HEK293 (cell line): ENCODE results near the gene ERLEC1.

Source experiments
- CTCF ChIA-PET: fragments of 350-600 bp; formaldehyde crosslinking; extraction: SDS; loops from one replicate; lab custom pipeline; 2021; ENCODE audit warnings: antibody characterized with exemption; lab: Yijun Ruan, JAX
- POLR2A ChIA-PET: fragments of 300-600 bp; formaldehyde crosslinking; extraction: SDS; loops from one replicate; lab custom pipeline; 2020; ENCODE audit warnings: antibody characterized with exemption, inconsistent platforms; lab: Yijun Ruan, JAX
- H3K27ac ChIP-seq: fragments of 200-500 bp; sonication (Bioruptor generic); 2 replicates; pipeline ENCODE4 v1.5.1; 2014; ENCODE audit warnings: low read depth, low read length, control low read depth, inconsistent platforms; ENCODE audit errors: extremely low read depth
- H3K36me3 ChIP-seq, 2 experiments: fragments of 200-500 bp in 1 of 2; sonication (Bioruptor generic) in 1 of 2; 1 replicate in 1 of 2; 2 replicates in 1 of 2; pipeline ENCODE4 v1.5.1; 2014 to 2017; ENCODE audit warnings: inconsistent platforms in 2 of 2, low read length in 2 of 2; ENCODE audit not compliant: control insufficient read depth in 2 of 2, insufficient read depth in 1 of 2
- H3K4me1 ChIP-seq: fragments of 200-500 bp; sonication (Bioruptor generic); 2 replicates; pipeline ENCODE4 v1.5.1; 2014; ENCODE audit warnings: mild to moderate bottlenecking, low read length, inconsistent platforms; ENCODE audit not compliant: control insufficient read depth, insufficient read depth
- H3K4me3 ChIP-seq: 2 replicates; pipeline ENCODE4 v1.5.1; 2011; ENCODE audit warnings: low read depth, mild to moderate bottlenecking, control low read depth, low read length, moderate library complexity
- H3K9me3 ChIP-seq: fragments of 200-500 bp; sonication (Bioruptor generic); 2 replicates; pipeline ENCODE4 v1.5.1; 2014; ENCODE audit warnings: low read depth, low read length, inconsistent platforms; ENCODE audit not compliant: control insufficient read depth, insufficient read depth
- CTCF ChIP-seq: fragments of 450-650 bp; formaldehyde crosslinking; IDR thresholded peaks from 2 replicates; pipeline ENCODE4 v1.5.1; 2016; ENCODE audit warnings: missing biosample characterization, missing genetic modification characterization
- ELK4 ChIP-seq: IDR thresholded peaks from 2 replicates; pipeline ENCODE4 v1.6.1; 2011; ENCODE audit warnings: mild to moderate bottlenecking, low read depth, low read length, borderline replicate concordance
- SCRT2 ChIP-seq: fragments of 450-650 bp; formaldehyde crosslinking; IDR thresholded peaks from 2 replicates; pipeline ENCODE4 v1.5.1; 2016; ENCODE audit warnings: missing biosample characterization, missing genetic modification characterization
- ZBTB20 ChIP-seq: fragments of 450-650 bp; formaldehyde crosslinking; IDR thresholded peaks from 2 replicates; pipeline ENCODE4 v1.5.1; 2016; ENCODE audit warnings: missing biosample characterization, missing genetic modification characterization
- ZBTB26 ChIP-seq: fragments of 450-650 bp; formaldehyde crosslinking; optimal IDR thresholded peaks from 2 replicates; pipeline ENCODE3; 2016; ENCODE audit warnings: missing biosample characterization, mild to moderate bottlenecking, missing genetic modification characterization
- ZBTB48 ChIP-seq: fragments of 450-650 bp; formaldehyde crosslinking; IDR thresholded peaks from 2 replicates; pipeline ENCODE4 v1.5.1; 2016; ENCODE audit warnings: missing biosample characterization, missing genetic modification characterization
- ZFP69B ChIP-seq: fragments of 450-650 bp; formaldehyde crosslinking; IDR thresholded peaks from 2 replicates; pipeline ENCODE4 v1.5.1; 2016; ENCODE audit warnings: missing biosample characterization, missing genetic modification characterization
- ZNF133 ChIP-seq: fragments of 450-650 bp; formaldehyde crosslinking; IDR thresholded peaks from 2 replicates; pipeline ENCODE4 v1.5.1; 2016; ENCODE audit warnings: missing biosample characterization, missing genetic modification characterization
- ZNF157 ChIP-seq: fragments of 450-650 bp; formaldehyde crosslinking; IDR thresholded peaks from 2 replicates; pipeline ENCODE4 v1.5.1; 2016; ENCODE audit warnings: missing biosample characterization, missing genetic modification characterization
- ZNF16 ChIP-seq: fragments of 450-650 bp; formaldehyde crosslinking; IDR thresholded peaks from 2 replicates; pipeline ENCODE4 v1.5.1; 2016; ENCODE audit warnings: low read depth, missing biosample characterization, missing genetic modification characterization
- ZNF2 ChIP-seq: fragments of 450-650 bp; formaldehyde crosslinking; IDR thresholded peaks from 2 replicates; pipeline ENCODE4 v1.5.1; 2016; ENCODE audit warnings: missing biosample characterization, missing genetic modification characterization
- ZNF24 ChIP-seq: fragments of 450-650 bp; formaldehyde crosslinking; IDR thresholded peaks from 2 replicates; pipeline ENCODE4 v1.5.1; 2016; ENCODE audit warnings: missing biosample characterization, missing genetic modification characterization
- ZNF366 ChIP-seq: fragments of 450-650 bp; formaldehyde crosslinking; conservative IDR thresholded peaks from 2 replicates; pipeline ENCODE4 v1.5.1; 2016; ENCODE audit warnings: missing biosample characterization, missing genetic modification characterization
- ZNF426 ChIP-seq: fragments of 450-650 bp; formaldehyde crosslinking; IDR thresholded peaks from 2 replicates; pipeline ENCODE4 v1.5.1; 2017; ENCODE audit warnings: missing biosample characterization, missing genetic modification characterization, mild to moderate bottlenecking, inconsistent platforms, moderate library complexity
- ZNF433 ChIP-seq: fragments of 450-650 bp; formaldehyde crosslinking; IDR thresholded peaks from 2 replicates; pipeline ENCODE4 v1.5.1; 2016; ENCODE audit warnings: missing biosample characterization, missing genetic modification characterization, low read depth
- ZNF600 ChIP-seq: fragments of 450-650 bp; formaldehyde crosslinking; IDR thresholded peaks from 2 replicates; pipeline ENCODE4 v1.5.1; 2016; ENCODE audit warnings: missing biosample characterization, missing genetic modification characterization
- ZNF626 ChIP-seq: fragments of 450-650 bp; sonication (Bioruptor Pico); formaldehyde crosslinking; IDR thresholded peaks from 2 replicates; pipeline ENCODE4 v1.5.1; 2018; ENCODE audit warnings: missing biosample characterization, missing genetic modification characterization, inconsistent platforms
- ZNF629 ChIP-seq: fragments of 450-650 bp; formaldehyde crosslinking; IDR thresholded peaks from 2 replicates; pipeline ENCODE4 v1.5.1; 2017; ENCODE audit warnings: missing biosample characterization, missing genetic modification characterization
- ZNF692 ChIP-seq: fragments of 450-650 bp; formaldehyde crosslinking; IDR thresholded peaks from 2 replicates; pipeline ENCODE4 v1.5.1; 2016; ENCODE audit warnings: missing biosample characterization, missing genetic modification characterization
- ZSCAN5A ChIP-seq: fragments of 450-650 bp; formaldehyde crosslinking; IDR thresholded peaks from 2 replicates; pipeline ENCODE4 v1.5.1; 2016; ENCODE audit warnings: missing biosample characterization, missing genetic modification characterization
- TF ChIP-seq, protein P1 (sequence below): fragments of 450-650 bp; formaldehyde crosslinking; IDR thresholded peaks from 2 replicates; pipeline ENCODE4 v1.5.1; 2016; ENCODE audit warnings: missing biosample characterization, missing genetic modification characterization

The ERLEC1 gene

DNA sequence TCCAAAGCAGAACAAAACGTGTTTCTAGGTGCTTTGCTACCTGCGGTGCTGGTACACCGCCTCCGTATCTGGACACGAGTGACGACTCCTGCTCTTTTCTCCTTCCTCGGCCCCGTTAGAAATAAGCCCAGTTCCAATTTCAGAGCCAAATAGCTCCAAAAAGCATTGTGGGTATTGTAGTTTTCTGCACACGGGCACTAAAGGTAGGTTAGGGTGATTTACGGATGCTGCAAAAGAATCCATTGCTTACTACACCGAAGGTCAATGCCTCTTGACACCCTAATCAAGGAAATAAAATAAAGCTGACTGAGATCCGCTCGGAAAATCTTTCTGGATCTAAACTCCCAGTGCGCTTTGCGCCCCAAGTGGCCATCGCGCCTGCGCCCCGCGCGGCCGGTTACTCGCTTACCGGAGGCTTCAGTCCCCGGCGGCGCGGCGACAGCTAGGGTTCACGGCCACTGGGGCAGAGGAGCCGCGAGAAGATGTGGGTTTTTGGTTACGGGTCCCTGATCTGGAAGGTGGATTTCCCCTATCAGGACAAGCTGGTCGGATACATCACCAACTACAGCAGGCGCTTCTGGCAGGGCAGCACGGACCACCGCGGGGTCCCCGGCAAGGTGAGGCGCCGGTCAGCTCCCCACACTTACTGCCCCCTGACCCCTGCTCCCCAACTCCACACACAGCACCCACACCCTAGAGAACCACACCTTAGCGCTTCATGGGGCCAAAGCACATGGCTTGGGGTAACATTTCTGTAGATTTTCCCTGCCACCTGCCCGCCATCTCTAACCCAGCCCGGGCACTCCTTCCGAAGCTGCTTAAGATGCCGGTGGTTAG lies 19.2 kb upstream of the ERLEC1 start, which contains the start of gene CHAC2 (continued):
- TF ChIP-seq CTCF (tag by site-specific recombination) = peak; percentile 85
- no peak for TF ChIP-seq ZNF133
- TF ChIP-seq ZBTB48 = peak; percentile 87
- TF ChIP-seq ZNF692 (tag by site-specific recombination) = 0 out of 2 replicates have a peak, but pooled peaks have one; percentile 17
- no peak for TF ChIP-seq ZNF626
- TF ChIP-seq ZSCAN5A (tag by site-specific recombination) = no peak
- peak; percentile 31; the same call in 1 of the 2 replicates for TF ChIP-seq ZNF600
- TF ChIP-seq ZNF629 (tag by site-specific recombination) = peak; percentile 19; the same call in 1 of the 2 replicates
- no peak for TF ChIP-seq ELK4

GRCh38 chr2:53768242-53768542 lies 18.7 kb upstream of the ERLEC1 start:
- POLR2A ChIA-PET = interaction anchor here (0.7 to 3.3 kb wide), 7 partner anchors 8 to 955 kb away, joined by 3 to 38 read pairs (median 4); partner anchors contain the start of genes ASB3 and ERLEC1
- Histone ChIP-seq H3K4me1 (0 out of 2 replicates have a peak, but pooled peaks cover 6% of the 10 kb centered on the region), H3K4me3 (peak overlapping the region; percentile 71), H3K9me3 (no peaks in the 10 kb centered on the region), H3K36me3 (peaks cover 5 to 19% of the 10 kb centered on the region in 2 experiments; a peak in 2 of 3 replicates), H3K27ac (peak overlapping the region; percentile 72)
- CTCF ChIA-PET = interaction anchor here (0.7 to 1.0 kb wide), 3 partner anchors 9 to 22 kb away, joined by 3 to 6 read pairs (median 3); partner anchors contain the start of gene ASB3
- TF ChIP-seq, protein P1, sequence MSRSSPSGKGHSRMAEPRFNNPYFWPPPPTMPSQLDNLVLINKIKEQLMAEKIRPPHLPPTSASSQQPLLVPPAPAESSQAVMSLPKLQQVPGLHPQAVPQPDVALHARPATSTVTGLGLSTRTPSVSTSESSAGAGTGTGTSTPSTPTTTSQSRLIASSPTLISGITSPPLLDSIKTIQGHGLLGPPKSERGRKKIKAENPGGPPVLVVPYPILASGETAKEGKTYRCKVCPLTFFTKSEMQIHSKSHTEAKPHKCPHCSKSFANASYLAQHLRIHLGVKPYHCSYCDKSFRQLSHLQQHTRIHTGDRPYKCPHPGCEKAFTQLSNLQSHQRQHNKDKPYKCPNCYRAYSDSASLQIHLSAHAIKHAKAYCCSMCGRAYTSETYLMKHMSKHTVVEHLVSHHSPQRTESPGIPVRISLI (tag by site-specific recombination) = peak; percentile 65; the same call in 1 of the 2 replicates
- TF ChIP-seq ZBTB20 (tag by site-specific recombination) (0 out of 2 replicates have a peak, but pooled peaks have one; percentile 8), ZNF366 (0 out of 2 replicates have a peak, but pooled peaks have one; percentile 32), ZNF16 (tag by site-specific recombination) (no peak), ZBTB26 (tag by site-specific recombination) (peak; percentile 63), ZFP69B (no peak), ZNF426 (tag by site-specific recombination) (no peak), SCRT2 (tag by site-specific recombination) (no peak), ZNF157 (no peak), ZNF2 (tag by site-specific recombination) (0 out of 2 replicates have a peak, but pooled peaks have one; percentile 7), ZNF24 (tag by site-specific recombination) (no peak), ZNF433 (tag by site-specific recombination) (no peak)
